HS-27A (cell line): Measurements from ENCODE around the gene SAMD8.

Experiments used
- DNase-seq: peaks from one replicate; pipeline ENCODE4 v3.0.0-alpha.2; 2012; ENCODE audit warnings: low read depth, missing footprints

SAMD8 gene

DNA sequence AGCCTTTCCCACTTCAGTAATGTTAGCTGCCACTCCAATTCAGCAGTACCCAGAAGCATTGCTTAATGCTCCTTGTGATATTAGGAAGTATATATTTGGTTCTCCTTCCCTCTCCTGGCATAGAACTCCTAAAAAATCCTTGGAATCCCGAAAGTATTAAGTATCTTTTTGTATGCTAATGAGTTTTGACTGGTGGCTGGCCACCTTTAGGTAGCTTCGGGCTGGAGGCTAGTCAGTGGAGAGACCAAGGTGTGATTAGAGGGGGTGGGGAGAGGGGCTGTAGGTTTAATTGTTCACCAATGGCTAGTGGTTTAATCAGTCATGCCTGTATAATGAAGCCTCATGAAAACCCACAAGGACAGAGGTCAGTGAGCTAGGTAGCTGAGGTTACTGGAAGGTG, 112.1 kb downstream of the SAMD8 start:
- no peak for DNase-seq

GRCh38 chr10:75226095-75226494, 114.6 kb downstream of the SAMD8 start:
- DNase-seq: no peak

DNA sequence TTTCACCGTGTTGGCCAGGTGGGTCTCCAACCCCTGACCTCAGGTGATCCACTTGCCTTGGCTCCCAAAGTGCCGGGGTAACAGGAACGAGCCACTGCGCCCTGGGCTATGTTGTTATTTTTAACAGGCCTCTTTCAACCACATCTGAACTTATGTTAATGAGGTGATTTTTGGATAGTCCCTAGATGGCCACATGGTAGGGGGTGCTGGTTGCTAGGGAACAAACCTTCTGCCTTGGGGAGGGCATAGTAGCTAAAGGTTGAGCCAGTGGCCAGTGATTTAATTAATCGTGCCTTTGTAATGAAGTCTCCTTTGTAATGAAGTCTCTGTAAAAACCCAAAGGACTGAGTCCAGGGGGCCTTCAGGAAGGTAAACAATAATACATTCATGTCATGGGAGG, 115.2 kb downstream of the SAMD8 start:
- DNase-seq: no peak

GRCh38 chr10:75228278-75228677, 116.8 kb downstream of the SAMD8 start:
- no peak for DNase-seq

DNA sequence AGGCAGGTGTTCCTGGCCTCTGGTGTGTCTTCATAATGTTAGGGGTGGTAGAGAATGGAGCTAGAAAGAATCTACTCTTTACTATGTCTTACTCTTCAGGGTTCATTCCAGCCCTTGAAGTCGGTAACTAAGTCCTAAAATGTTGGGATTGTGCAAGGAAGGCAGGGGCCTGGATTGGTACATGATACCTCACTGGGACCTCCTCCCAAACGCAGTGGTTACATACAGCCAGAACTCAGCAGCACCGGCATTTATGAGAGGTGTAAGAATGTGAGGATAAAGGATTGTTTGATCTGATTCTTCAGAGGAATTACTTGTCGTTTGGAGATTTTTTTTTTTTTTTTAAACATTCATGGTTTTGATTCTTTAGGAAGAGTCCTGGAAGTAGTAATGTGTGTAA, 117.4 kb downstream of the SAMD8 start:
- no peak for DNase-seq

- DNase-seq: no peak
These were observed 118.5 kb downstream of the SAMD8 start for GRCh38 chr10:75229971-75230370.

DNA sequence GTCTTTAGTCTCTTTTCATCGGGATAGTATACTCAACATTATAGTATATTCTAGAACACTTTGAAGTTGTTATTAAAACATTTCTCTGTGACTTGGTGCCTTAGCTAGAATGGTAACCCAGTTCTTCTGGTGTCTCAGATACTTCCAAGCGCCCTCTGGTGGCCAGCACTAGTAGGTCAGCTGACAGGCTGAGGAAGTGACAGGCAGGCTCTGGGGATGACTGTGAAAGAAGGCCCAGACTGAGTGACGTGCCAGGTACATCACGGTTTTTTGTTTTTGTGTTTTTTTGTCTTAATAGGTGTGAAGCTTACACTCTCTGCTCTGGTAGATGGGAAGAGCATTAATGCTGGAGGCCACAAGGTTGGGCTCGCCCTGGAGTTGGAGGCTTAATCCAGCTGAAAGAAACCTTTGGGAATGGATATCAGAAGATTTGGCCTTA, 119.2 kb downstream of the SAMD8 start:
- peak; percentile 41 for DNase-seq
